MCF 10A (cell line): ENCODE measurements around the gene MSANTD1. TPM values are rescaled to one million over a fixed set of nuclear protein-coding genes. Genes with fewer than 3 reads are reported as not detected.

Experiments
- BruUV-seq: library from RNA; stranded (reverse); fragments of 400-500 nt; replicated peaks from 2 replicates; lab custom pipeline; 2021; lab: Mats Ljungman, UMichigan
- CTCF ChIA-PET: fragments of 300-600 bp; sonication (Branson Sonifier 250); formaldehyde crosslinking; extraction: SDS; loops from one replicate; lab custom pipeline; 2021; ENCODE audit warnings: antibody characterized with exemption, inconsistent platforms; lab: Yijun Ruan, JAX
- POLR2A ChIA-PET: fragments of 300-600, 350-650 bp; sonication (Branson Sonifier 250); formaldehyde crosslinking; extraction: SDS; loops from one replicate; lab custom pipeline; 2020; ENCODE audit warnings: antibody characterized with exemption, inconsistent platforms; lab: Yijun Ruan, JAX
- DNase-seq: peaks from one replicate; pipeline ENCODE4 v3.0.0-alpha.2; 2018; ENCODE audit not compliant: unreplicated experiment
- H3K27ac Mint-ChIP-seq: one replicate; pipeline ENCODE4 v1.8.0; 2022; ENCODE audit warnings: mild to moderate bottlenecking, low read depth, mixed read lengths; ENCODE audit not compliant: unreplicated experiment
- H3K27me3 Mint-ChIP-seq: one replicate; pipeline ENCODE4 v1.8.0; 2022; ENCODE audit warnings: mixed read lengths; ENCODE audit not compliant: insufficient read depth, unreplicated experiment
- H3K36me3 Mint-ChIP-seq: one replicate; pipeline ENCODE4 v1.8.0; 2022; ENCODE audit warnings: mild to moderate bottlenecking, moderate library complexity, mixed read lengths; ENCODE audit not compliant: insufficient read depth, unreplicated experiment
- H3K4me1 Mint-ChIP-seq: one replicate; pipeline ENCODE4 v1.8.0; 2022; ENCODE audit warnings: mixed read lengths; ENCODE audit not compliant: insufficient read depth, unreplicated experiment
- H3K4me3 Mint-ChIP-seq: one replicate; pipeline ENCODE4 v1.8.0; 2022; ENCODE audit warnings: mild to moderate bottlenecking, moderate library complexity, mixed read lengths; ENCODE audit not compliant: unreplicated experiment
- H3K9me3 Mint-ChIP-seq: one replicate; pipeline ENCODE4 v1.8.0; 2022; ENCODE audit warnings: mixed read lengths; ENCODE audit not compliant: unreplicated experiment
- CTCF ChIP-seq: fragments of 200-600 bp; IDR thresholded peaks from one replicate; pipeline ENCODE4 v1.8.0; 2022; ENCODE audit warnings: antibody characterized with exemption, mild to moderate bottlenecking; ENCODE audit not compliant: unreplicated experiment
- intact Hi-C: fragments of 100-400 bp; cut with micrococcal nuclease; formaldehyde crosslinking; loops from 2 replicates; pipeline ENCODE4 v1.14.1; 2022
- total RNA-seq: library from RNA; stranded (reverse); gene quantifications from 2 replicates; pipeline ENCODE4 v1.2.3, GENCODE V29; 2022

The MSANTD1 gene
- total RNA-seq, 1 experiment from 2014 or later, result 0.37 TPM

- H3K36me3 Mint-ChIP-seq, result no peaks in the 10 kb centered on the region
- intact Hi-C loops, result no loop called here
- peaks cover 22% of the 10 kb centered on the region for H3K4me1 Mint-ChIP-seq
- H3K27ac Mint-ChIP-seq, result no peak overlapping the region
- no TSS peak for BruUV-seq
- no peaks in the 10 kb centered on the region for H3K9me3 Mint-ChIP-seq
- peak overlapping the region; percentile 12 for H3K4me3 Mint-ChIP-seq
- no peak for TF ChIP-seq CTCF
- no peaks in the 10 kb centered on the region for H3K27me3 Mint-ChIP-seq
- ChIA-PET CTCF (interaction anchor here (0.6 kb wide), 1 partner anchor 96 kb away, joined by 4 read pairs; no protein-coding TSS in a partner anchor), POLR2A (interaction anchor here (0.5 to 2.1 kb wide), 8 partner anchors 11 to 327 kb away, joined by 3 to 9 read pairs (median 4); partner anchors contain the start of genes GRK4 and NOP14)
- DNase-seq, result no peak
Observed at GRCh38 chr4:3290889-3291321, 41.9 kb downstream of the MSANTD1 start.

GRCh38 chr4:3291411-3291968, 42.5 kb downstream of the MSANTD1 start:
- H3K4me3 Mint-ChIP-seq, result peak overlapping the region; percentile 84
- DNase-seq, result no peak
- TF ChIP-seq CTCF, result no peak
- H3K27ac Mint-ChIP-seq, result peak overlapping the region; percentile 76
- peaks cover 16% of the 10 kb centered on the region for H3K4me1 Mint-ChIP-seq
- intact Hi-C loops, result no loop called here
- CTCF ChIA-PET, result interaction anchor here (0.6 to 0.8 kb wide), 5 partner anchors 32 to 190 kb away, joined by 3 to 4 read pairs (median 3); no protein-coding TSS in a partner anchor
- no peaks in the 10 kb centered on the region for H3K9me3 Mint-ChIP-seq
- BruUV-seq, result TSS peak; percentile 49
- no peaks in the 10 kb centered on the region for H3K27me3 Mint-ChIP-seq
- H3K36me3 Mint-ChIP-seq, result no peaks in the 10 kb centered on the region
- POLR2A ChIA-PET, result interaction anchor here (0.8 to 2.1 kb wide), 10 partner anchors 11 to 328 kb away, joined by 3 to 11 read pairs (median 3); partner anchors contain the start of genes GRK4 and NOP14

- Mint-ChIP-seq H3K9me3 (no peaks in the 10 kb centered on the region), H3K27me3 (no peaks in the 10 kb centered on the region), H3K36me3 (no peaks in the 10 kb centered on the region), H3K4me1 (peaks cover 16% of the 10 kb centered on the region), H3K27ac (peak overlapping the region; percentile 76), H3K4me3 (peak overlapping the region; percentile 84)
- DNase-seq, result peak; percentile 70
- CTCF ChIA-PET, result interaction anchor here (0.6 to 0.8 kb wide), 4 partner anchors 31 to 190 kb away, joined by 3 read pairs; no protein-coding TSS in a partner anchor
- POLR2A ChIA-PET, result interaction anchor here (0.6 to 2.1 kb wide), 13 partner anchors 12 to 146 kb away, joined by 3 to 11 read pairs (median 3); no protein-coding TSS in a partner anchor
- intact Hi-C loops, result no loop called here
- no TSS peak for BruUV-seq
- no peak for TF ChIP-seq CTCF
Observed at GRCh38 chr4:3291969-3292570, 43.1 kb downstream of the MSANTD1 start.
